GM12874 (cell line): ENCODE results near the gene KAT2B.

Experiments
- CTCF ChIP-seq: IDR thresholded peaks from 2 replicates; pipeline ENCODE4 v1.5.1; 2011; ENCODE audit warnings: low read depth, mild to moderate bottlenecking, control low read depth, low read length, moderate library complexity; ENCODE audit not compliant: insufficient read depth

KAT2B gene

GRCh38 chr3:20078194-20078714 lies 38.0 kb downstream of the KAT2B start:
- TF ChIP-seq CTCF = no peak

GRCh38 chr3:20079621-20080020 lies 39.4 kb downstream of the KAT2B start:
- no peak for TF ChIP-seq CTCF

- no peak for TF ChIP-seq CTCF
Measured at GRCh38 chr3:20080956-20081554, 40.8 kb downstream of the KAT2B start.

- no peak for TF ChIP-seq CTCF
Measured at GRCh38 chr3:20083253-20083652, 43.0 kb downstream of the KAT2B start.

- TF ChIP-seq CTCF = no peak
Measured at GRCh38 chr3:20083953-20084352, 43.7 kb downstream of the KAT2B start.

GRCh38 chr3:20091331-20092047 lies 51.2 kb downstream of the KAT2B start:
- no peak for TF ChIP-seq CTCF

- TF ChIP-seq CTCF = no peak
Measured at GRCh38 chr3:20095470-20095869, 55.2 kb downstream of the KAT2B start.
